KMS-11 (cell line): ENCODE data around the gene BAK1.

Experiments
- H2AFZ ChIP-seq: fragments of 200-600 bp; sonication (generic); 2 replicates; pipeline ENCODE4 v1.6.1; 2016; ENCODE audit warnings: antibody characterized with exemption, mixed run types, low read depth
- H3K27ac ChIP-seq: fragments of 200-600 bp; sonication (generic); 2 replicates; pipeline ENCODE4 v1.6.1; 2016; ENCODE audit warnings: mild to moderate bottlenecking, mixed run types
- H3K27me3 ChIP-seq: fragments of 200-600 bp; sonication (generic); 2 replicates; pipeline ENCODE4 v1.6.1; 2017; ENCODE audit warnings: mild to moderate bottlenecking, low read depth, mixed run types, moderate library complexity; ENCODE audit not compliant: insufficient read depth
- H3K36me3 ChIP-seq: fragments of 200-600 bp; sonication (generic); 2 replicates; pipeline ENCODE4 v1.6.1; 2017; ENCODE audit warnings: mild to moderate bottlenecking, mixed run types; ENCODE audit not compliant: insufficient read depth
- H3K4me1 ChIP-seq: fragments of 200-600 bp; sonication (generic); 2 replicates; pipeline ENCODE4 v1.6.1; 2016; ENCODE audit warnings: mild to moderate bottlenecking, low read depth, mixed run types; ENCODE audit not compliant: poor library complexity, severe bottlenecking
- H3K4me2 ChIP-seq: fragments of 200-600 bp; sonication (generic); 2 replicates; pipeline ENCODE4 v1.7.0; 2016; ENCODE audit warnings: mild to moderate bottlenecking, mixed run types
- H3K4me3 ChIP-seq: fragments of 200-600 bp; sonication (generic); IDR thresholded peaks from 2 replicates; pipeline ENCODE4 v1.6.1; 2017; ENCODE audit warnings: low read depth, low read length, mixed read lengths; ENCODE audit not compliant: insufficient read depth
- H3K79me2 ChIP-seq: fragments of 200-600 bp; sonication (generic); 2 replicates; pipeline ENCODE4 v1.6.1; 2016; ENCODE audit warnings: low read depth, mixed run types; ENCODE audit not compliant: insufficient read depth
- H3K9ac ChIP-seq: fragments of 200-600 bp; sonication (generic); 2 replicates; pipeline ENCODE4 v1.6.1; 2016; ENCODE audit warnings: mild to moderate bottlenecking, mixed run types
- H4K20me1 ChIP-seq: fragments of 200-600 bp; sonication (generic); 2 replicates; pipeline ENCODE4 v1.6.1; 2016; ENCODE audit warnings: mild to moderate bottlenecking, mixed run types; ENCODE audit not compliant: insufficient read depth
- CTCF ChIP-seq: fragments of 200-600 bp; sonication (generic); conservative IDR thresholded peaks from 2 replicates; pipeline ENCODE4 v1.6.1; 2017; ENCODE audit warnings: low read depth, mild to moderate bottlenecking, antibody characterized with exemption, low read length, moderate library complexity, mixed read lengths

Gene BAK1

GRCh38 chr6:33620158-33620855 lies 40.2 kb upstream of the BAK1 start:
- Histone ChIP-seq H3K79me2 (peaks cover 36% of the 10 kb centered on the region; the same call in 1 of the 2 replicates), H2AFZ (peak overlapping the region; percentile 89), H3K36me3 (no peaks in the 10 kb centered on the region), H3K27me3 (no peaks in the 10 kb centered on the region), H4K20me1 (no peaks in the 10 kb centered on the region), H3K27ac (peak overlapping the region; percentile 45), H3K4me2 (peak overlapping the region; percentile 83), H3K4me3 (no peak overlapping the region), H3K9ac (peak overlapping the region; percentile 80), H3K4me1 (peaks cover 26% of the 10 kb centered on the region)
- TF ChIP-seq CTCF: 0 out of 2 replicates have a peak, but pooled peaks have one; percentile 16

- H3K79me2 ChIP-seq: peaks cover 26% of the 10 kb centered on the region; the same call in 1 of the 2 replicates
- no peak for TF ChIP-seq CTCF
- H3K4me1 ChIP-seq: peaks cover 26% of the 10 kb centered on the region
- H3K27me3 ChIP-seq: no peaks in the 10 kb centered on the region
- no peak overlapping the region; the same call in 1 of the 2 replicates for H3K27ac ChIP-seq
- no peak overlapping the region for H3K4me3 ChIP-seq
- 0 out of 2 replicates have a peak overlapping the region, but pooled peaks have one; percentile 89 for H2AFZ ChIP-seq
- no peaks in the 10 kb centered on the region for H4K20me1 ChIP-seq
- peak overlapping the region; percentile 83 for H3K4me2 ChIP-seq
- no peak overlapping the region; the same call in 1 of the 2 replicates for H3K9ac ChIP-seq
- H3K36me3 ChIP-seq: no peaks in the 10 kb centered on the region
Observed at GRCh38 chr6:33619166-33619840, 39.2 kb upstream of the BAK1 start.

- no peaks in the 10 kb centered on the region for H3K36me3 ChIP-seq
- no peaks in the 10 kb centered on the region for H4K20me1 ChIP-seq
- no peak for TF ChIP-seq CTCF
- H2AFZ ChIP-seq: no peak overlapping the region
- H3K4me3 ChIP-seq: no peak overlapping the region
- peaks cover 2% of the 10 kb centered on the region; the same call in 1 of the 2 replicates for H3K79me2 ChIP-seq
- H3K27me3 ChIP-seq: no peaks in the 10 kb centered on the region
- no peak overlapping the region for H3K27ac ChIP-seq
- no peak overlapping the region for H3K4me2 ChIP-seq
- H3K4me1 ChIP-seq: peaks cover 11% of the 10 kb centered on the region
- no peak overlapping the region for H3K9ac ChIP-seq
Observed at GRCh38 chr6:33616913-33617312, 36.8 kb upstream of the BAK1 start.

- Histone ChIP-seq H2AFZ (no peak overlapping the region), H4K20me1 (no peaks in the 10 kb centered on the region), H3K4me3 (no peak overlapping the region), H3K79me2 (no peaks in the 10 kb centered on the region), H3K4me2 (no peak overlapping the region), H3K27me3 (no peaks in the 10 kb centered on the region), H3K9ac (no peak overlapping the region), H3K36me3 (no peaks in the 10 kb centered on the region), H3K27ac (no peak overlapping the region), H3K4me1 (peaks cover 11% of the 10 kb centered on the region)
- no peak for TF ChIP-seq CTCF
Observed at GRCh38 chr6:33616113-33616512, 36.0 kb upstream of the BAK1 start.
